Mesothelial cell of epicardium (in vitro differentiated cells): ENCODE measurements around the gene FAF1. TPM values are rescaled to one million over a fixed set of nuclear protein-coding genes. Genes with fewer than 3 reads are reported as not detected.

Source experiments
- DNase-seq, 2 experiments: peaks; one replicate each; pipeline ENCODE4 v3.0.0; 2021; ENCODE audit warnings: low spot score in 2 of 2; ENCODE audit not compliant: unreplicated experiment in 2 of 2
- H3K27ac Mint-ChIP-seq: 2 replicates; pipeline ENCODE4 v1.8.0; 2021; ENCODE audit warnings: mixed read lengths
- H3K27me3 Mint-ChIP-seq: 2 replicates; pipeline ENCODE4 v1.8.0; 2021; ENCODE audit warnings: low read depth, mixed read lengths
- H3K36me3 Mint-ChIP-seq: 2 replicates; pipeline ENCODE4 v1.8.0; 2021; ENCODE audit warnings: mixed read lengths
- H3K4me1 Mint-ChIP-seq: 2 replicates; pipeline ENCODE4 v1.8.0; 2021; ENCODE audit warnings: mixed read lengths
- H3K4me3 Mint-ChIP-seq: 2 replicates; pipeline ENCODE4 v1.8.0; 2021; ENCODE audit warnings: mild to moderate bottlenecking, moderate library complexity, mixed read lengths
- H3K9me3 Mint-ChIP-seq: 2 replicates; pipeline ENCODE4 v1.8.0; 2021; ENCODE audit warnings: mixed read lengths
- CTCF ChIP-seq: fragments of 200-600 bp; sonication (generic); IDR thresholded peaks from one replicate; pipeline ENCODE4 v1.5.0; 2021; ENCODE audit warnings: antibody characterized with exemption; ENCODE audit not compliant: unreplicated experiment
- total RNA-seq: library from RNA; stranded (reverse); gene quantifications from 3 replicates; pipeline ENCODE4 v1.2.1, GENCODE V29; 2021

Gene FAF1
- total RNA-seq, 1 donor from 2014 or later: 44.4 TPM

- H3K4me1 Mint-ChIP-seq: no peaks in the 10 kb centered on the region
- H3K27me3 Mint-ChIP-seq: no peaks in the 10 kb centered on the region
- no peak for TF ChIP-seq CTCF
- no peaks in the 10 kb centered on the region for H3K36me3 Mint-ChIP-seq
- H3K27ac Mint-ChIP-seq: no peak overlapping the region
- no peak for DNase-seq
- H3K4me3 Mint-ChIP-seq: no peak overlapping the region
- H3K9me3 Mint-ChIP-seq: no peaks in the 10 kb centered on the region
Measured at GRCh38 chr1:50793521-50793920, 166.5 kb downstream of the FAF1 start.

- Mint-ChIP-seq H3K36me3 (peaks cover 26% of the 10 kb centered on the region), H3K27me3 (no peaks in the 10 kb centered on the region), H3K4me1 (no peaks in the 10 kb centered on the region), H3K9me3 (peaks cover 9% of the 10 kb centered on the region), H3K4me3 (no peak overlapping the region), H3K27ac (no peak overlapping the region)
- no peak for TF ChIP-seq CTCF
- DNase-seq: no peak
Measured at GRCh38 chr1:50787266-50787665, 172.8 kb downstream of the FAF1 start.

GRCh38 chr1:50783286-50783685 lies 176.8 kb downstream of the FAF1 start:
- H3K4me3 Mint-ChIP-seq: no peak overlapping the region
- no peak for TF ChIP-seq CTCF
- H3K27me3 Mint-ChIP-seq: no peaks in the 10 kb centered on the region
- no peak overlapping the region for H3K27ac Mint-ChIP-seq
- DNase-seq: no peak
- peaks cover 50% of the 10 kb centered on the region for H3K36me3 Mint-ChIP-seq
- no peaks in the 10 kb centered on the region for H3K4me1 Mint-ChIP-seq
- peaks cover 9% of the 10 kb centered on the region for H3K9me3 Mint-ChIP-seq

- no peak for DNase-seq
Measured at GRCh38 chr1:50780797-50781196, 179.3 kb downstream of the FAF1 start.

GRCh38 chr1:50779801-50780200 lies 180.3 kb downstream of the FAF1 start:
- H3K27me3 Mint-ChIP-seq: no peaks in the 10 kb centered on the region
- no peak overlapping the region for H3K27ac Mint-ChIP-seq
- H3K36me3 Mint-ChIP-seq: peaks cover 34% of the 10 kb centered on the region
- H3K9me3 Mint-ChIP-seq: peaks cover 4% of the 10 kb centered on the region
- H3K4me1 Mint-ChIP-seq: no peaks in the 10 kb centered on the region
- TF ChIP-seq CTCF: no peak
- no peak overlapping the region for H3K4me3 Mint-ChIP-seq
- DNase-seq: no peak

More at GRCh38 chr1:50780797-50781196, 179.3 kb downstream of the FAF1 start:
- no peak for TF ChIP-seq CTCF
- H3K27me3 Mint-ChIP-seq: no peaks in the 10 kb centered on the region
- peaks cover 41% of the 10 kb centered on the region for H3K36me3 Mint-ChIP-seq
- no peaks in the 10 kb centered on the region for H3K4me1 Mint-ChIP-seq
- no peak overlapping the region for H3K4me3 Mint-ChIP-seq
- no peak overlapping the region for H3K27ac Mint-ChIP-seq
- peaks cover 9% of the 10 kb centered on the region for H3K9me3 Mint-ChIP-seq

- no peak for DNase-seq
- Mint-ChIP-seq H3K4me3 (no peak overlapping the region), H3K27me3 (no peaks in the 10 kb centered on the region), H3K9me3 (no peaks in the 10 kb centered on the region), H3K4me1 (no peaks in the 10 kb centered on the region), H3K36me3 (peaks cover 17% of the 10 kb centered on the region), H3K27ac (no peak overlapping the region)
- TF ChIP-seq CTCF: no peak
Measured at GRCh38 chr1:50775740-50776139, 184.3 kb downstream of the FAF1 start.
